Peyer's patch (tissue), 4 donors: Measurements from ENCODE around the gene ITSN1. TPM values are rescaled to one million over a fixed set of nuclear protein-coding genes. Genes with fewer than 3 reads are reported as not detected.
"Not testable (repeated sequence)": the region's sequence is repeated elsewhere in the genome, so short reads cannot be mapped to it uniquely, and the experiment has no call there.

Experiments
- DNase-seq, 3 donors: peaks; one replicate each; pipeline ENCODE4 v3.0.0-alpha.2; 2017 to 2019
- H3K27ac ChIP-seq, 4 donors: fragments of 200-600 bp; sonication (generic); one replicate each; pipeline ENCODE4 v1.5.1; 2016 to 2019
- H3K27me3 ChIP-seq, 2 donors: fragments of 200-600 bp; sonication (generic); one replicate each; pipeline ENCODE4 v1.5.1; 2019
- H3K36me3 ChIP-seq, 3 donors: fragments of 200-600 bp; sonication (generic); one replicate each; pipeline ENCODE4 v1.5.1; 2016 to 2019
- H3K4me1 ChIP-seq, 4 donors: fragments of 200-600 bp; sonication (generic); one replicate each; pipeline ENCODE4 v1.5.1; 2016 to 2019
- H3K4me3 ChIP-seq, 4 donors: fragments of 200-600 bp; sonication (generic); 1 replicate in 3 of 4; 2 replicates in 1 of 4; pipeline ENCODE4 v1.5.1; 2016 to 2019; ENCODE audit warnings: mild to moderate bottlenecking in 1 of 4
- H3K9me3 ChIP-seq, 4 donors: fragments of 200-600 bp; sonication (generic); one replicate each; pipeline ENCODE4 v1.5.1; 2016 to 2019; ENCODE audit warnings: mild to moderate bottlenecking in 1 of 4
- POLR2A ChIP-seq, 2 donors: fragments of 450-650 bp; IDR thresholded peaks; one replicate each; pipeline ENCODE4 v1.5.1; 2017; ENCODE audit warnings: antibody characterized with exemption in 2 of 2, mild to moderate bottlenecking in 2 of 2, moderate library complexity in 2 of 2
- total RNA-seq, 4 donors: library from RNA; depleted of rRNA; stranded (reverse); fragments of >200 nt; gene quantifications; one replicate each; pipeline ENCODE4 v1.1.0, GENCODE V29; 2016
- TF ChIP-seq, protein P1 (sequence below), 6 experiments: fragments of 450-650 bp in 4 of 6; fragments of 200-600 bp in 2 of 6; sonication (generic) in 1 of 6; IDR thresholded peaks; one replicate each; pipeline ENCODE4 v1.5.1; 2017 to 2019; ENCODE audit warnings: antibody characterized with exemption in 6 of 6, mild to moderate bottlenecking in 3 of 6, moderate library complexity in 1 of 6

Gene ITSN1
- total RNA-seq, 4 donors from 2014 or later: 41.0 to 56.9 (median 49.5) TPM

DNA sequence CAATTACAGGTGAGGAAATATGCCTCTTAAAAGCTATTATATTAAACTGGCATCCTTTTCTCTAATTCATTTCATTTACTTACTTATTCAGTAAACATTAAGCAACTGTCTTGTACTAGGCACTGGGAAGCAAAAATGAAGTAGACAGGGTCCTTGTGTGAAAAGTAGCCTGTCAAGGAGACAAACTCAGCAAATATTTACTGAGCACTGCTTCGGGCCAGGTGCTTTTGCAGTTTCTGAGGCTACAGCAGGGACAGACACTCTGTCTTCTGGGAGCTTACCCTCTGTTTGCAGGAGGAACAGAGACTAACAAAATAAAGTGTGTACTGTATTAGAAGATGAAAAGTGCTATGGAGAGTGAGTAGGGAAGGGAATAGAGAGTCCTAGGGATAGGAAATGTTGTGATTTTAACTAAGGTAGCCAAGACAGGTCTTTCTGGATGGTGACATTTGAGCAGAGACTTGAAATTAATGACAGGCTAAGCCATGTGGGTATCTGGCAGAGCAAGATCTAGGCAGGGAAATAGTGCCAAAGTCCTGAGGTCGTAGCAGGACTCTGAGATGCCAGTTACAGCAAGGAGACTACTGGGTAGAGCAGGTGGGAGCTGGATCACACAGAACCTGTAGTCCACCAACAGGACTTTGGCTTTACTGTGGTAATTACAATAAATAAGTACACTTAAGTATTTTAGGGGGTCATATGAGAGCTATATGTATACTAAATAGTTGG is 133.0 kb downstream of the ITSN1 start:
- H3K36me3 ChIP-seq: peaks cover 0 to 47% (median 0%) of the 10 kb centered on the region in 3 donors
- no peaks in the 10 kb centered on the region for H3K27me3 ChIP-seq
- no peak for TF ChIP-seq POLR2A (IDR thresholded peaks at IDR 0.05)
- TF ChIP-seq, protein P1, sequence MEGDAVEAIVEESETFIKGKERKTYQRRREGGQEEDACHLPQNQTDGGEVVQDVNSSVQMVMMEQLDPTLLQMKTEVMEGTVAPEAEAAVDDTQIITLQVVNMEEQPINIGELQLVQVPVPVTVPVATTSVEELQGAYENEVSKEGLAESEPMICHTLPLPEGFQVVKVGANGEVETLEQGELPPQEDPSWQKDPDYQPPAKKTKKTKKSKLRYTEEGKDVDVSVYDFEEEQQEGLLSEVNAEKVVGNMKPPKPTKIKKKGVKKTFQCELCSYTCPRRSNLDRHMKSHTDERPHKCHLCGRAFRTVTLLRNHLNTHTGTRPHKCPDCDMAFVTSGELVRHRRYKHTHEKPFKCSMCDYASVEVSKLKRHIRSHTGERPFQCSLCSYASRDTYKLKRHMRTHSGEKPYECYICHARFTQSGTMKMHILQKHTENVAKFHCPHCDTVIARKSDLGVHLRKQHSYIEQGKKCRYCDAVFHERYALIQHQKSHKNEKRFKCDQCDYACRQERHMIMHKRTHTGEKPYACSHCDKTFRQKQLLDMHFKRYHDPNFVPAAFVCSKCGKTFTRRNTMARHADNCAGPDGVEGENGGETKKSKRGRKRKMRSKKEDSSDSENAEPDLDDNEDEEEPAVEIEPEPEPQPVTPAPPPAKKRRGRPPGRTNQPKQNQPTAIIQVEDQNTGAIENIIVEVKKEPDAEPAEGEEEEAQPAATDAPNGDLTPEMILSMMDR (IDR thresholded peaks at IDR 0.05): no peak
- no peaks in the 10 kb centered on the region for H3K4me1 ChIP-seq
- no peak overlapping the region for H3K27ac ChIP-seq
- no peak overlapping the region for H3K4me3 ChIP-seq
- H3K9me3 ChIP-seq: no peaks in the 10 kb centered on the region
- no peak for DNase-seq

DNA sequence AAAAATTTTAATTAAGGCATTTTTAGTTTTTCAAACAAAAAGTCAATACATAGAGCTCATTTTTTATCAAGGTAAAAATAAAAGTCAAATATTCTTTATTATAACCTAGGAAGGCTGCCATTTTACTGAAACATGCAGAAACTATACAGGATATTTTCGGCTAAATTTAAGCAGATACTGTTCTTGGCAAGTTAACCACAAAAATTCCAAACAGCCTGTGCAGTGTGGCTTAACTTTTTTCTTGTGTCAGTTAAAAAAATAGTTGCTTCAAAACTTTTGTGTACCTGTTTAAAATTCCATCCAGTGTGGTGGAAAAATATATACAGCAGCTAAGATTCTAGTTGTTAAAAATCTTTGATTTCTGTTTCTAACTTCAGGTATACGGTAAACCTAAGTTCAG is 138.3 kb downstream of the ITSN1 start:
- TF ChIP-seq, protein P1 (IDR thresholded peaks at IDR 0.05): no peak
- TF ChIP-seq POLR2A (IDR thresholded peaks at IDR 0.05): no peak
- Histone ChIP-seq H3K4me1 (no peaks in the 10 kb centered on the region), H3K27me3 (no peaks in the 10 kb centered on the region), H3K27ac (no peak overlapping the region), H3K9me3 (no peaks in the 10 kb centered on the region), H3K36me3 (peaks cover 0 to 14% (median 0%) of the 10 kb centered on the region in 3 donors), H3K4me3 (no peak overlapping the region)
- DNase-seq: no peak

DNA sequence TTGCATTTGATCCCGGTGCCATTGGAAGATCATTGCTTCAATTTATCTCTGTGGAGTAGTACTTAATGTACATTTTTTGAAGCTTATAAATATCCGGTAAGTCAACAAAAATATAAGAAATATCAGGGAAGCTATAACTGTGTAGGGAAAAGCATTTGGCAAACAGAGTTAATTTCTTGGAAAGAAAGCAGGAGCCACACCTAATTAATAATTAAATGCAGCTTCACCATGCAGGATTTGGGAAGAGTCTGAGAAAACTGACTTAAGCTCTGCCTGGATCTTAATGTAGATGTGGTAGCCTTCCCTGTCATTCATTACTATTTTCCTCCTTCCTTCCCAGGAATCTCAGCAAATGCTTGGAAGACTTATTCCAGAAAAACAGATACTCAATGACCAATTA is 138.8 kb downstream of the ITSN1 start:
- Histone ChIP-seq H3K4me1 (no peaks in the 10 kb centered on the region), H3K36me3 (peaks cover 0 to 11% (median 0%) of the 10 kb centered on the region in 3 donors), H3K9me3 (no peaks in the 10 kb centered on the region), H3K27ac (no peak overlapping the region), H3K4me3 (no peak overlapping the region), H3K27me3 (no peaks in the 10 kb centered on the region)
- TF ChIP-seq, protein P1 (IDR thresholded peaks at IDR 0.05): no peak
- no peak for TF ChIP-seq POLR2A (IDR thresholded peaks at IDR 0.05)
- DNase-seq: no peak

DNA sequence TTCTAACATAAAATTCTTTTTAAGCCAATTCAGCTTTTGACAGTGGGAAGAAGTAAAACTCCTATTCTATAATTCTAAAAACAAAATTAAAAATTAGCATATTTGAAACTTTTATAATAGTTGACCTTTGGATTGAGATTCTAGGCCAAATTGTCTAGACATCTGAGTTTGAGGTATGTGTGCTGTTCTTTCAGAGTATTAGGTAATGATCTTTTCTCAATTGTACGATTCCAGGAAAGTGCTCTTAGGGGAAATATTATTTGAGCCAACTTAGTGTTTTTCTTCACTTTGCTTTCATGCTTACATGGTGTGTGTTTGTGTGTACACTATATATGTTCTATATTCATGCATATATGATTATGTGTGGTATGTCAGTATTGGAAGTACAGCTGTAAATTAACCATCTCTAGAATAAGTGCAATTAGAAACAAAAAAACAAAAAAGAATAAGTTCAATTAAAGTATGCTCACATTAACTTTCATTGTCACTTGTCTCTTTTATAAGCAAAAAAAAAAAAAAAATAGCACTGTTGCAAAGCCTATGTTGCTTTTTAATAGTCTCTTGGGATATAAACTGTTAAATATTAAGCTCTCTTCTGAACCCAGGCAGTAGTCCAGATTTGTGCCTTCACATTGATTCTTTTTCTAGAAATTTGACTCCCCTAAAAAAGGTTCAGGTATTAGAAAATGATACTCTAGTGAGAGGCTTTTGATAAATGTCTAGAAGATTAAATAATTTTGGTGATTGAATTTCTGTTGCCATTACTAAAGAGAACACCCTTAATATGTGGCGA is 141.1 kb downstream of the ITSN1 start:
- Histone ChIP-seq H3K36me3 (peaks cover 0 to 17% (median 0%) of the 10 kb centered on the region in 3 donors), H3K4me1 (no peaks in the 10 kb centered on the region), H3K27me3 (no peaks in the 10 kb centered on the region), H3K9me3 (no peaks in the 10 kb centered on the region), H3K27ac (no peak overlapping the region), H3K4me3 (no peak overlapping the region)
- TF ChIP-seq, protein P1 (IDR thresholded peaks at IDR 0.05): no peak
- no peak for TF ChIP-seq POLR2A (IDR thresholded peaks at IDR 0.05)
- DNase-seq: no peak

DNA sequence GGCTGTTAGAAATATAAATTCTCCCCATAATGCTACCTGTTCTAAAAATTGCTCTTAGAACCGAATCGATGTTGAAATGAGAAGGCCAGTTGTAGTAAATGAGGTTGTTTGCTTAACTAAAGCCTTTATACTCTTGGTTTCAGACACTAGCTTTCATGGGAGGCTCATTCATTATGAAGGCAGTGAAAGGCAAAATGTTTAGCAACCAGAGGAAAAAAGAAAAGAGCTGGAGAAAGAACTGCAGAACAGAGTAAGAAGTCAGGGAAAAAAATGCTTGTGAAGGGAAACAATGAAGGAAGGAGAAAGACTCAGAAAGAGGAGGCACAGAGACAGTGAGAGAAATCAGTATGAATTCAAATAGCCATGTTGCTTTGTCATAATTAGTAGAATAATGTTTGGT is 145.1 kb downstream of the ITSN1 start:
- DNase-seq: no peak
- no peak overlapping the region for H3K27ac ChIP-seq
- no peaks in the 10 kb centered on the region for H3K9me3 ChIP-seq
- peaks cover 0 to 11% (median 0%) of the 10 kb centered on the region in 3 donors for H3K36me3 ChIP-seq
- TF ChIP-seq, protein P1 (IDR thresholded peaks at IDR 0.05): no peak
- TF ChIP-seq POLR2A (IDR thresholded peaks at IDR 0.05): no peak
- H3K4me3 ChIP-seq: no peak overlapping the region
- H3K4me1 ChIP-seq: no peaks in the 10 kb centered on the region
- no peaks in the 10 kb centered on the region for H3K27me3 ChIP-seq

DNA sequence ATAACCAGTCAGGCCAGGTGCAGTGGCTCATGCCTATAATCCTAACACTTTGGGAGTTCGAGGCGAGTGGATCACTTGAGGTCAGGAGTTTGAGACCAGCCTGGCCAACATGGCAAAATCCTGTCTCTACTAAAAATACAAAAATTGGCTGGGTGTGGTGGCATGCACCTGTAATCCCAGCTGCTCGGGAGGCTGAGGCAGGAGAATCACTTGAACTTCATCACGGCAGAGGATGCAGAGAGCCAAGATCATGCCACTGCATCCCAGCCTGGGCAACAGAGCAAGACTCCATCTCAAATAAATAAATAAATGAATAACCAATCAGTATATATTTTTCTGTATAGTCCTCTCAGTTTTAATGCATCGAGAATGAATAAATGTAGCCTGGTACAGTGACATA is 146.1 kb downstream of the ITSN1 start:
- H3K4me1 ChIP-seq, H3K27me3 ChIP-seq, H3K9me3 ChIP-seq, H3K27ac ChIP-seq, H3K4me3 ChIP-seq, DNase-seq: not testable (repeated sequence)
- H3K36me3 ChIP-seq: peaks cover 0 to 10% (median 0%) of the 10 kb centered on the region in 3 donors
